Measurements from ENCODE around the gene ZNF415.

DNA sequence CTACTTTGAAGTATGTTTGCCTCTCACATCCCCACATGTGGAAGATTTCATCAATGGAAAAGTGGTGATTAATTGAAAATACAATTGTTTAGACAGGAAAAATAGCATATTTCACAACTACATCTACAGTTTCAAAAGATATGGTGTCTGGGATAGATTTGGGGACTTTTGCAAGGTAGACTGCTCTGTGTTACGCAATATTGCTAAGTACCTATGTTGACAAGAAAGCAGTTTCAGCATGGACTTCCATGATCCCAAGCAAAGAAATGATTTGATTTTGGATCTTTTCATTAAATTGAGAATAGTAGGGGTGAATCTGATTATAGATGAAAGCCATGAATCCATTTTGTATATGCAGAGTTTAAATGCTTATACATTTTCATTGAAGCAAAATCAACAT, 40.0 kb downstream of the ZNF415 start:
- TF ChIP-seq GABPA (IDR thresholded peaks at IDR 0.05; ENCODE audit: low read depth): no peak
- TF ChIP-seq, protein P1, sequence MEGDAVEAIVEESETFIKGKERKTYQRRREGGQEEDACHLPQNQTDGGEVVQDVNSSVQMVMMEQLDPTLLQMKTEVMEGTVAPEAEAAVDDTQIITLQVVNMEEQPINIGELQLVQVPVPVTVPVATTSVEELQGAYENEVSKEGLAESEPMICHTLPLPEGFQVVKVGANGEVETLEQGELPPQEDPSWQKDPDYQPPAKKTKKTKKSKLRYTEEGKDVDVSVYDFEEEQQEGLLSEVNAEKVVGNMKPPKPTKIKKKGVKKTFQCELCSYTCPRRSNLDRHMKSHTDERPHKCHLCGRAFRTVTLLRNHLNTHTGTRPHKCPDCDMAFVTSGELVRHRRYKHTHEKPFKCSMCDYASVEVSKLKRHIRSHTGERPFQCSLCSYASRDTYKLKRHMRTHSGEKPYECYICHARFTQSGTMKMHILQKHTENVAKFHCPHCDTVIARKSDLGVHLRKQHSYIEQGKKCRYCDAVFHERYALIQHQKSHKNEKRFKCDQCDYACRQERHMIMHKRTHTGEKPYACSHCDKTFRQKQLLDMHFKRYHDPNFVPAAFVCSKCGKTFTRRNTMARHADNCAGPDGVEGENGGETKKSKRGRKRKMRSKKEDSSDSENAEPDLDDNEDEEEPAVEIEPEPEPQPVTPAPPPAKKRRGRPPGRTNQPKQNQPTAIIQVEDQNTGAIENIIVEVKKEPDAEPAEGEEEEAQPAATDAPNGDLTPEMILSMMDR (IDR thresholded peaks at IDR 0.05; ENCODE audit: insufficient read depth, low read length): no peak
